NCI-H524 treated with DMSO at 0.1 percent for 48 hours (cell line): Measurements from ENCODE around the gene FAM53B.
"Not testable (repeated sequence)": the region's sequence is repeated elsewhere in the genome, so short reads cannot be mapped to it uniquely, and the experiment has no call there.

ENCODE experiments used
- DNase-seq: peaks from one replicate; lab custom pipeline; 2025; lab: John Stamatoyannopoulos, UW

FAM53B gene

GRCh38 chr10:124744102-124745050 lies at the start of gene FAM53B:
Gene FAM53B, minus strand, starts transcription at chr10:124744378. Its CDS starts 37,665 bp downstream, at chr10:124706713.
- DNase-seq, result no peak

- DNase-seq, result no peak
These were observed 48.8 kb upstream of the FAM53B start for GRCh38 chr10:124792998-124793352.

GRCh38 chr10:124791547-124792348 lies 47.6 kb upstream of the FAM53B start, which contains the start of gene EEF1AKMT2:
Gene EEF1AKMT2, minus strand, starts transcription at chr10:124791887. Its CDS starts 54 bp downstream, at chr10:124791833.
- DNase-seq, result no peak

GRCh38 chr10:124782900-124783299 lies 38.7 kb upstream of the FAM53B start:
- not testable (repeated sequence) for DNase-seq

GRCh38 chr10:124768791-124769190 lies 24.6 kb upstream of the FAM53B start:
- no peak for DNase-seq

GRCh38 chr10:124765256-124765655 lies 21.1 kb upstream of the FAM53B start:
- DNase-seq, result no peak

- DNase-seq, result no peak
These were observed 19.1 kb upstream of the FAM53B start for GRCh38 chr10:124763267-124763666.

GRCh38 chr10:124762281-124762680 lies 18.1 kb upstream of the FAM53B start:
- DNase-seq, result no peak

GRCh38 chr10:124756156-124756903 lies 12.2 kb upstream of the FAM53B start:
- DNase-seq, result no peak

- DNase-seq, result no peak
These were observed 11.4 kb upstream of the FAM53B start for GRCh38 chr10:124755581-124755980.

GRCh38 chr10:124754227-124754626 lies 10.0 kb upstream of the FAM53B start:
- DNase-seq, result no peak

GRCh38 chr10:124748953-124749645 lies 4.9 kb upstream of the FAM53B start:
- DNase-seq, result no peak

- no peak for DNase-seq
These were observed 4.0 kb upstream of the FAM53B start for GRCh38 chr10:124748166-124748565.

GRCh38 chr10:124747745-124748144 lies 3.6 kb upstream of the FAM53B start:
- DNase-seq, result no peak

- DNase-seq, result no peak
These were observed 2.8 kb upstream of the FAM53B start for GRCh38 chr10:124746992-124747391.

- DNase-seq, result not testable (repeated sequence)
These were observed 2.3 kb upstream of the FAM53B start for GRCh38 chr10:124746447-124746846.

- no peak for DNase-seq
These were observed 1.5 kb upstream of the FAM53B start for GRCh38 chr10:124745673-124746072.

- DNase-seq, result no peak
These were observed 1.1 kb upstream of the FAM53B start for GRCh38 chr10:124745252-124745651.

- no peak for DNase-seq
These were observed 732 bp downstream of the FAM53B start for GRCh38 chr10:124743191-124744101.
